ENCODE results near the gene TRPC6. TPM values are rescaled to one million over a fixed set of nuclear protein-coding genes. Genes with fewer than 3 reads are reported as not detected.

Gene TRPC6
- total RNA-seq = 5.6 TPM

DNA sequence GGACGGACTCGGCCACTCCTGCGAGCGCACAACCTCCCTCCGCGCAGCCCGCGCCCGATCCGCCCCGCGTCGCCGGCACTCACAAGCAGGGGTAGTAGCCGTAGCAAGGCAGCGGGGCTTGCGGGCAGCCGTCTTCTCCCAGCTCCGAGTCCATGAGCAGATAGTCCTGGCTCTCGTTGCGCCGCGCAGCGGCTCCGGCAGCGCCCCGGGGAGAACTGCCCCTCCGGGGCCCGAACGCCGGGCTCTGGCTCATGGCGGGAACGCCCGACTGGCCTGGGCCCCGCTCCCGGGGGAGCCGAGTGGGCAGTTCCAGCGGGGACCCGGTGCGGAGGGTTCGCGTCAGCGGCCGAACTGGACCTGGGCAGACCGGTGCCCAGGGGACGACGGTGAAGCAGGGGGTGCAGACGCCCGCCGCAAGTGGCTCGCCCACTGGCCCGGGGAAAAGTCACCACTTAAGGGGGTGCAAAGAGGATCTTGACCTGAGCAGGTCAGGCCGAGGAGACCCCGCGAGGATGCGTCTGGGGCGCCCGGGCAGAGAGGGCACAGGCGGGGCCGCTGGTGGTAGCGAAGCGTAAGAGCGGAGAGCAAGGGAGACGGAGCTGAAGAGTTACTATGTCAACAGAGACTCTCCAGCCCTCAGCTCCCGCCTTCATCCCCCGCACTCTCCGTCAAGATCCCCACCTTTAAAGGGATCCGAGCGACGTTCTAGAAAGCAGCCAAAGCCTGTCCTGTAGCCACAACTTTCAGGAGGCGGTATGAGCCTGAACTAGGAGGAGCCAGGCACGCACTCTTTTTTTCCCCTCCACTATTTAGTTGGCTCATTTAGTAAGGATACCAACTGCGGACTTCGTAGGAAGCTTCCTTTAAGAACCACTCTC is at the start of gene TRPC6:
Gene TRPC6 (minus strand): TSS at position 757 of the 878 bp plus-strand sequence. CDS start 504 bp downstream, at position 253.
- H3K27ac ChIP-seq = peak within 1 kb of the TSS; percentile 92
- DNase-seq (ENCODE audit: extremely low spot score in 2 of 2) = no peak
- TF ChIP-seq POLR2A (IDR thresholded peaks at IDR 0.05) (peak in 1 of 2 donors; percentile 3), POLR2AphosphoS5 (IDR thresholded peaks at IDR 0.05; ENCODE audit: insufficient read depth in 1 of 2, low read depth in 1 of 2) (peak in 1 of 2 donors; percentile 67)
- TF ChIP-seq, protein P1, sequence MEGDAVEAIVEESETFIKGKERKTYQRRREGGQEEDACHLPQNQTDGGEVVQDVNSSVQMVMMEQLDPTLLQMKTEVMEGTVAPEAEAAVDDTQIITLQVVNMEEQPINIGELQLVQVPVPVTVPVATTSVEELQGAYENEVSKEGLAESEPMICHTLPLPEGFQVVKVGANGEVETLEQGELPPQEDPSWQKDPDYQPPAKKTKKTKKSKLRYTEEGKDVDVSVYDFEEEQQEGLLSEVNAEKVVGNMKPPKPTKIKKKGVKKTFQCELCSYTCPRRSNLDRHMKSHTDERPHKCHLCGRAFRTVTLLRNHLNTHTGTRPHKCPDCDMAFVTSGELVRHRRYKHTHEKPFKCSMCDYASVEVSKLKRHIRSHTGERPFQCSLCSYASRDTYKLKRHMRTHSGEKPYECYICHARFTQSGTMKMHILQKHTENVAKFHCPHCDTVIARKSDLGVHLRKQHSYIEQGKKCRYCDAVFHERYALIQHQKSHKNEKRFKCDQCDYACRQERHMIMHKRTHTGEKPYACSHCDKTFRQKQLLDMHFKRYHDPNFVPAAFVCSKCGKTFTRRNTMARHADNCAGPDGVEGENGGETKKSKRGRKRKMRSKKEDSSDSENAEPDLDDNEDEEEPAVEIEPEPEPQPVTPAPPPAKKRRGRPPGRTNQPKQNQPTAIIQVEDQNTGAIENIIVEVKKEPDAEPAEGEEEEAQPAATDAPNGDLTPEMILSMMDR (IDR thresholded peaks at IDR 0.05) = no peak
- no peaks in the 10 kb centered on the region for H3K9me3 ChIP-seq
- peak within 1 kb of the TSS; percentile 63 to 82 for H3K4me3 ChIP-seq
- intact Hi-C loops (cut with DNase I) = no loop called here
- no peaks in the 10 kb centered on the region for H3K36me3 ChIP-seq
- H3K4me1 ChIP-seq = peaks cover 9% of the 10 kb centered on the region
- no peaks in the 10 kb centered on the region for H3K27me3 ChIP-seq

DNA sequence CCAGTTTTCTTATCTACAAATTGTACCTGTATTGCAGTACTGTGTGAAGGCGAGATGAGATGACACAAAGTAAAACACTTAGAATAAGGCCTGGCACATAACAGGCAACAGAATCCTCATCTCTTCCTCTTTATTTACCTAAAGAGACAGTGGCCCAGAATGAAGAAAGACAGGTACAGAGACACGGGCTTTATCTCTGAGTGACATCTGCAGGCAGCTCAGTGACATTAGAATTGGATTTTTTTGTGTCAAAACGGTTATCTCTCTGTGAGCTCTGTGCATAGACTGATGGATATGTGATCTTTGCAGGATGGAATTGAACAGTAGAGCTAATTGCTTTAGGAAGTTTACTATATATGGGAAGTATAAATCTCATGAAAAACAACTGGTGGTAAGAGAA is 36.2 kb upstream of the TRPC6 start:
- DNase-seq (ENCODE audit: extremely low spot score in 2 of 2) = no peak
- Histone ChIP-seq H3K36me3 (no peaks in the 10 kb centered on the region), H3K4me3 (no peak overlapping the region), H3K9me3 (no peaks in the 10 kb centered on the region), H3K27me3 (no peaks in the 10 kb centered on the region), H3K4me1 (no peaks in the 10 kb centered on the region), H3K27ac (no peak overlapping the region)
- intact Hi-C loops (cut with DNase I) = no loop called here
- no peak for TF ChIP-seq POLR2A (IDR thresholded peaks at IDR 0.05)
- TF ChIP-seq, protein P1 (IDR thresholded peaks at IDR 0.05) = no peak
- no peak for TF ChIP-seq POLR2AphosphoS5 (IDR thresholded peaks at IDR 0.05; ENCODE audit: insufficient read depth in 1 of 2, low read depth in 1 of 2)

DNA sequence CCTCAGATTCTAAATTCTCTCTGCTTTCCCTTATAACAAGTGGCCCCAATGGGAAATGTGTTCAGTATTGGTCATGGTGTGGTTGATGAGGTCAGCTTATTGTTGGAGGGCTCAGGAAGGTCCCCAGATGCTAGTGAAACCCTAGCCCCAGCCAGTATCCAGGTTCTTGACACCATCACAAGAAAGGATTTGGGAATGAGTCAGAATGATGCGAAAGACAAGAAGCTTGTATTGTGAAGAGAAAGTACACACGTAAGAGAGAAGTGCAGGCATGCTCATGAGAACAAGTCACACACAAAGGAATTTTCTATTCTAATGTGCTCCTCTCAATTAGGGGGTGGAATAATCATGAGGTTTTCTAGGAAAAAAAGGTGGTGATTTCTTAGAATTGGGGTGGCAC is 34.9 kb upstream of the TRPC6 start:
- H3K36me3 ChIP-seq = no peaks in the 10 kb centered on the region
- intact Hi-C loops (cut with DNase I) = no loop called here
- DNase-seq (ENCODE audit: extremely low spot score in 2 of 2) = no peak
- no peaks in the 10 kb centered on the region for H3K27me3 ChIP-seq
- no peaks in the 10 kb centered on the region for H3K9me3 ChIP-seq
- no peak overlapping the region for H3K27ac ChIP-seq
- no peaks in the 10 kb centered on the region for H3K4me1 ChIP-seq
- no peak overlapping the region for H3K4me3 ChIP-seq
- no peak for TF ChIP-seq POLR2A (IDR thresholded peaks at IDR 0.05)
- TF ChIP-seq, protein P1 (IDR thresholded peaks at IDR 0.05) = no peak
- no peak for TF ChIP-seq POLR2AphosphoS5 (IDR thresholded peaks at IDR 0.05; ENCODE audit: insufficient read depth in 1 of 2, low read depth in 1 of 2)

DNA sequence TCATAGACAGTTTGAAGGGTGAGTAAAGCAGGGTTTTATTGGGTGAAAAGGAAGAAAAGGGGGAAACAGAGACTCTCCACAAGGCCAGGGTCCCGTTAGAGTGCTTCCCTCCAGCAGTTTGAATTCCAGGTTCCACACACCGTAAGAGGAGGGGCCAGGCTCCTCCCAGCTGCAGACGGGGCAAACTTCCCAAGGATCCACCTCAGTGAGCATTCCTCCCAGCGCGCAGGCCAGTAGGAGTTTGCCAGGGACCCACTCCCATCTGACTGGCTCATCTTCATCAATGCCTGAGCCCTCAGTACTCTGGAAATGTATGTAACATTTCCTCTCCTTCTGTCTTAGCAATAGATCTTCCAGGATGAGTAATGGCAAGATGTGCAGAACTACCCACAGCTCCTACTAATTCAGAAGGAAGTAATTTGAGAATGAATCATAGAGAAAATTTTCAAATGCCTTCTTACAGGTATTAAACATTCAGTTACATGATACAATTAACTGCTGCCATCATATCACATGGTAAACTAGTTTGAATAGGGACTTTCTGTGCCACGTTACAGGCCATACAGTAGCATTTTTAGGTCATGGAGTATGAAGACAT is 34.0 kb upstream of the TRPC6 start:
- H3K36me3 ChIP-seq = no peaks in the 10 kb centered on the region
- no peaks in the 10 kb centered on the region for H3K9me3 ChIP-seq
- no peak overlapping the region for H3K4me3 ChIP-seq
- no peak overlapping the region for H3K27ac ChIP-seq
- H3K27me3 ChIP-seq = no peaks in the 10 kb centered on the region
- no peaks in the 10 kb centered on the region for H3K4me1 ChIP-seq
- no peak for DNase-seq (ENCODE audit: extremely low spot score in 2 of 2)
- peak in 1 of 2 donors; percentile 15 for TF ChIP-seq POLR2AphosphoS5 (IDR thresholded peaks at IDR 0.05; ENCODE audit: insufficient read depth in 1 of 2, low read depth in 1 of 2)
- no peak for TF ChIP-seq POLR2A (IDR thresholded peaks at IDR 0.05)
- TF ChIP-seq, protein P1 (IDR thresholded peaks at IDR 0.05) = no peak
- intact Hi-C loops (cut with DNase I) = no loop called here

DNA sequence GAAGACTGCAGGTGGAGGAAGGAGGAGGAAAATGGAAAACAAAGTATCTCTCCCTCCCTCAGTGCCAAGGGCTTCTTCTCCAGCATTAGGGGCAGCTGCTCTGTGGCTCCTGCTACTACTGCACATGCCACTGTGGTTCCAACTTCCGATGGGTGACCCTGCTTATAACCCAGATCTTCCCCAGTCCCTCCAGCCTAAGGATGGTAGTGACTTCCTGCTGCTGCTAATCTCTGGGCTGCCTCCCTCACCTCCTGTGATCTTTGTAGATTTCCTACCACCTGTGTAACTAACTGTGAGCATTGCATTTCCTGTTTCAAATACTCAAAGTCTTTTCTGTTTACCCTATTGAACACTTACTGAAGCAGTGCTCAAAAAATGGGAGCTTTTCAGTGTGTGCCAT is 28.7 kb upstream of the TRPC6 start:
- TF ChIP-seq POLR2AphosphoS5 (IDR thresholded peaks at IDR 0.05; ENCODE audit: insufficient read depth in 1 of 2, low read depth in 1 of 2) = no peak

More for the DNA sequence above, 28.7 kb upstream of the TRPC6 start:
- Histone ChIP-seq H3K36me3 (no peaks in the 10 kb centered on the region), H3K4me1 (no peaks in the 10 kb centered on the region), H3K4me3 (no peak overlapping the region), H3K9me3 (no peaks in the 10 kb centered on the region), H3K27me3 (no peaks in the 10 kb centered on the region), H3K27ac (no peak overlapping the region)
- DNase-seq (ENCODE audit: extremely low spot score in 2 of 2) = no peak
- intact Hi-C loops (cut with DNase I) = no loop called here

All from vagina (tissue), 2 donors.